Activated CD4-positive, alpha-beta T cell treated with anti-CD3 and anti-CD28 coated beads, Interleukin-2, amount 10 ng/mL, durations not matched to agents 24 days and 14 days (primary cell): ENCODE results near the gene ARL6IP5. TPM values are rescaled to one million over a fixed set of nuclear protein-coding genes. Genes with fewer than 3 reads are reported as not detected.
A peak's percentile ranks its signal among the peaks of the same experiment; 100 is the strongest.

Experiments
- DNase-seq: peaks from one replicate; pipeline ENCODE4 v3.0.0; 2022
- H3K27ac Mint-ChIP-seq: one replicate; pipeline ENCODE4 v1.8.0; 2022; ENCODE audit warnings: mild to moderate bottlenecking, mixed read lengths
- H3K27me3 Mint-ChIP-seq: one replicate; pipeline ENCODE4 v1.8.0; 2022; ENCODE audit warnings: mixed read lengths
- H3K36me3 Mint-ChIP-seq: one replicate; pipeline ENCODE4 v1.8.0; 2022; ENCODE audit warnings: low read depth, mild to moderate bottlenecking, mixed read lengths
- H3K4me1 Mint-ChIP-seq: one replicate; pipeline ENCODE4 v1.8.0; 2021; ENCODE audit warnings: mixed read lengths
- H3K4me3 Mint-ChIP-seq: one replicate; pipeline ENCODE4 v1.8.0; 2022; ENCODE audit warnings: mild to moderate bottlenecking, moderate library complexity, mixed read lengths
- H3K9me3 Mint-ChIP-seq: one replicate; pipeline ENCODE4 v1.8.0; 2021; ENCODE audit warnings: mixed read lengths
- intact Hi-C: fragments of 100-400 bp; cut with micrococcal nuclease; formaldehyde crosslinking; loops from one replicate; pipeline ENCODE4 v1.15.1; 2023
- total RNA-seq: library from RNA; stranded (reverse); gene quantifications from 2 replicates; pipeline ENCODE4 v1.2.3, GENCODE V29; 2022

ARL6IP5 gene
- total RNA-seq, 1 donor from 2014 or later, result 122 TPM

- H3K4me1 Mint-ChIP-seq, result peaks cover 6% of the 10 kb centered on the region
- no peak overlapping the region for H3K4me3 Mint-ChIP-seq
- H3K27me3 Mint-ChIP-seq, result peaks cover 2% of the 10 kb centered on the region
- intact Hi-C loops, result no loop called here
- H3K9me3 Mint-ChIP-seq, result peaks cover 4% of the 10 kb centered on the region
- no peak overlapping the region for H3K27ac Mint-ChIP-seq
- no peak for DNase-seq
- no peaks in the 10 kb centered on the region for H3K36me3 Mint-ChIP-seq
These were observed 31.0 kb downstream of the ARL6IP5 start for GRCh38 chr3:69115731-69116130.

DNA sequence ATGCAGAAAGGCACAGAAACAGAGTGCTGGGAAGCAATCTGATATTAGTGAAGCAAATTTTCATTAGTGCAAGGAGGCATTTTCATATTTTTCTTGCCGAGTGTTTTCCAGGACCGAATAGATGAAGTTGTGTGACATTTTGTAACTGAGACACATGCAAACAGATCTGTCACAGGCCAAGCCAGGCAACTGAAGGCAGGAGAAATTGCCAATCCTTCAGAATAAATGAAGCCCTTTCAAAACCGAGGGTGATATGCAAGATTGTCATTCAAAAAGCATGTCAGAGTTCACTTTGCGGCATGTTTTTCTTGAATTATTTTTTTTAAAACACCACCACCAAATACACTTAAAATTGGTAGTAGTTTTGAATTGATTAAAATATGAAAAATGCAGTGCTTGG is 31.4 kb downstream of the ARL6IP5 start:
- no peak for DNase-seq
- Mint-ChIP-seq H3K27ac (no peak overlapping the region), H3K4me3 (no peak overlapping the region), H3K27me3 (peaks cover 2% of the 10 kb centered on the region), H3K36me3 (no peaks in the 10 kb centered on the region), H3K9me3 (peaks cover 4% of the 10 kb centered on the region), H3K4me1 (peaks cover 9% of the 10 kb centered on the region)
- intact Hi-C loops, result no loop called here

DNA sequence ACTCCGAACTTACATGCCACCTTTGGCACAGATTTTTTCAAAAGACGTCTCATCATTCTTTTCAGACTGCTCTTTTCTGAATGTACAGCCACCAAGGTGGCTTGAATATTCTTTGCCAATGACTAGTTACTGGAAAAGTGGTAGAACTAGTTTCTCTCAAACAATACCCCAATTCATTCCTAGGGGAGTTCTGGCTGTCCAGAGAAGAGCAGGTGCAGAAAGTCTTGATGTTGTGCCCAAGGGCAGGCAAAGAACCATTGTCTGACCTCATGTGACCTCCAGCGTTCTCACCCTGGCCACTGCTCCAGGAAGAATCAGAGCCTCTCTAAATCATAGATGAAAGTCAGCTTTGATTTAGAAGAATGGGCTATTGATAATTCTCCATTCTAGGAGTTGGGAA is 32.2 kb downstream of the ARL6IP5 start:
- H3K27me3 Mint-ChIP-seq, result peaks cover 3% of the 10 kb centered on the region
- no peak overlapping the region for H3K27ac Mint-ChIP-seq
- peaks cover 4% of the 10 kb centered on the region for H3K9me3 Mint-ChIP-seq
- H3K4me1 Mint-ChIP-seq, result peaks cover 9% of the 10 kb centered on the region
- intact Hi-C loops, result no loop called here
- no peaks in the 10 kb centered on the region for H3K36me3 Mint-ChIP-seq
- DNase-seq, result no peak
- H3K4me3 Mint-ChIP-seq, result no peak overlapping the region

- peaks cover 8% of the 10 kb centered on the region for H3K4me1 Mint-ChIP-seq
- peaks cover 3% of the 10 kb centered on the region for H3K27me3 Mint-ChIP-seq
- no peak for DNase-seq
- H3K27ac Mint-ChIP-seq, result no peak overlapping the region
- H3K36me3 Mint-ChIP-seq, result no peaks in the 10 kb centered on the region
- intact Hi-C loops, result no loop called here
- peaks cover 2% of the 10 kb centered on the region for H3K9me3 Mint-ChIP-seq
- H3K4me3 Mint-ChIP-seq, result no peak overlapping the region
These were observed 33.8 kb downstream of the ARL6IP5 start for GRCh38 chr3:69118555-69118954.

DNA sequence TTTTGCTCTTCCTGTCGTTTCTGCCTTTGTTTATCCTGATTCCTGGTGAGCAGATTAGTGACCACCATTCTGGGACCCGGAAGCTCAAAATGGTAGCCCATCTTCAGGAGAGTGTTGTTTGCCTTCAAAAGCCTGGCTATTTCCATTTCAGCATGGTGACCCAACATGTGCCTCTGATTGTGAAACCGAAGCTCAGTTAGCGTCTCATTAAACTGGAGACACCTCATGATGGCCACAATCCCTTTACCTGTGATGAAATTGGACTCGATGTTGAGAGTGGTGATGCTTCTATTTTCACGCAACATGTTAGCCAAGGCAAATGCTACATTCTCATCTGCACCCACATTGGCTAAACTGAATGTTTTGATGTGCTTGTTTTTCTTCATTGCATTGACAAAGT is 34.4 kb downstream of the ARL6IP5 start:
- no peak for DNase-seq
- H3K9me3 Mint-ChIP-seq, result no peaks in the 10 kb centered on the region
- peaks cover 4% of the 10 kb centered on the region for H3K4me1 Mint-ChIP-seq
- H3K27ac Mint-ChIP-seq, result no peak overlapping the region
- H3K36me3 Mint-ChIP-seq, result no peaks in the 10 kb centered on the region
- intact Hi-C loops, result no loop called here
- no peak overlapping the region for H3K4me3 Mint-ChIP-seq
- H3K27me3 Mint-ChIP-seq, result peaks cover 5% of the 10 kb centered on the region

DNA sequence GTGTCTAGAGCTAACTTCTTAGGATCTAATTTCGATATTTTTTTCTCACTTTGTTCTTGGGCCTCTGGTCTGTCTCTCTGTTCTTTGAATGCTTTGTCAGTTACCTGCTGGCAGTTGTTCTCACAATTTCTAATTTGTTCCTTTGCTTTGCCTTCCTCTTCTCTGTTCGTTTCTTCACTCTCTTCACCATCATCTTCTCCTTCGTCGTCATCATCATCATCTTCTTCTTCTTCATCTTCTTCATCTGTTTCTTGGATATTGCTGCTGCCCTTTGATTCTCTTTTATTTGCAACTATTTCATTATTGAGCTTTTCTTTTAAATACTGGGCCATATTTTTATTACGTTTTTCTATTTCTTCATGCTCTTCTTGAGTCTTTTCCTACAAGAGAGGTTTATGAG is 34.9 kb downstream of the ARL6IP5 start:
- Mint-ChIP-seq H3K4me1 (peaks cover 4% of the 10 kb centered on the region), H3K36me3 (no peaks in the 10 kb centered on the region), H3K27ac (no peak overlapping the region), H3K27me3 (peaks cover 5% of the 10 kb centered on the region), H3K4me3 (no peak overlapping the region), H3K9me3 (no peaks in the 10 kb centered on the region)
- no peak for DNase-seq
- intact Hi-C loops, result loop anchor here (5.0 kb wide), 1 partner anchor 293 kb away; no protein-coding TSS in a partner anchor

DNA sequence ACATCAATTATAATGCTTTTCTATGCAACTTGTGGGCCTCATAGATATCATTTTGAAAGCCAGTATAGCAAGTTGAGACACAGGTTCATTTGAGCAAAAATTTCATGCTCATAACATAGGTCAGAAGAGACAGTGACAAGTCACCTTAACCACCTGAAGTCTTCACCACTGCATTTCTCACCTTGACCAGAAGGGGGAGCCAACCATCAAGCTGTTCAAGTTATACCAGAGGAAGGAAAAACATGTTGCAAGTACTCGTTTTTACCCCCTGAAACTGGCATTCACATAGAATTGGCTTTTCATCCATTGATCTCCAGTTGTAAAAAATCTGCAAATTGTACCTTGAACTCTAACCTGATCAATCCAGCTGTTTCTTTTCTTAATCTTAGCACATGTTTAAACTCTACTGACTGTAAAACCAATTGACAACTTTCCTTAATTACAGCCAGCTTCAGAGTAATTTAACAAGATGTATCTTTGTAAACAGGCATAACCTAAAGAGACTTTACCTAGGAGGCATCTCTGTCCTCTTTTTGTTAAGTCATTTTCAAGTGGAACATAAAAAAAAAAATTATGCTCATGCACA is 36.2 kb downstream of the ARL6IP5 start:
- intact Hi-C loops, result loop anchor here (1.0 to 5.0 kb wide), 3 partner anchors 185 to 550 kb away; no protein-coding TSS in a partner anchor
- peak; percentile 94 for DNase-seq
- Mint-ChIP-seq H3K36me3 (no peaks in the 10 kb centered on the region), H3K4me1 (peaks cover 4% of the 10 kb centered on the region), H3K9me3 (no peaks in the 10 kb centered on the region), H3K27ac (no peak overlapping the region), H3K4me3 (no peak overlapping the region), H3K27me3 (peaks cover 5% of the 10 kb centered on the region)

DNA sequence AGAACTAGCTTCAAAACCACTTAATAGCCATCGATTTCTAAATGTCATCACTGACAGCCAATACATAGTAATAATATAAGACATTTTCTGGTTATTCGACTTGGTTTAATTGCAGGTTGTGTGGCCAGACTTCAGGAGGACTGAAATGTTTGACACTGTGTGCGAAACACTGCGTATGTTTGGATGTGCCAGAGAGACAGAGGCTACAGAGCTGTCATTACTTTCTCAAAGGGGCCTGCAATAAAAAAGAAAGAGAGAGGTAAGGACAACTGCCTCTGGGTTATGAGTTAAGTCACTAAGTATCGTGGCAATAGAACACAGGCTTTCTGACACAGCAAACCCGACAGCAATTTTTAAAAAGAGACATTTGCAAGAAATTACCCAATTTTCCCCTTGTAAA is 36.8 kb downstream of the ARL6IP5 start:
- intact Hi-C loops, result loop anchor here (1.0 to 5.0 kb wide), 3 partner anchors 185 to 550 kb away; no protein-coding TSS in a partner anchor
- H3K4me3 Mint-ChIP-seq, result no peak overlapping the region
- H3K36me3 Mint-ChIP-seq, result no peaks in the 10 kb centered on the region
- H3K27ac Mint-ChIP-seq, result no peak overlapping the region
- DNase-seq, result no peak
- H3K4me1 Mint-ChIP-seq, result peaks cover 4% of the 10 kb centered on the region
- peaks cover 9% of the 10 kb centered on the region for H3K27me3 Mint-ChIP-seq
- no peaks in the 10 kb centered on the region for H3K9me3 Mint-ChIP-seq

- intact Hi-C loops, result loop anchor here (1.0 to 5.0 kb wide), 3 partner anchors 184 to 549 kb away; no protein-coding TSS in a partner anchor
- no peaks in the 10 kb centered on the region for H3K36me3 Mint-ChIP-seq
- H3K4me1 Mint-ChIP-seq, result peaks cover 4% of the 10 kb centered on the region
- H3K9me3 Mint-ChIP-seq, result no peaks in the 10 kb centered on the region
- H3K27ac Mint-ChIP-seq, result no peak overlapping the region
- H3K4me3 Mint-ChIP-seq, result no peak overlapping the region
- H3K27me3 Mint-ChIP-seq, result peaks cover 10% of the 10 kb centered on the region
- no peak for DNase-seq
These were observed 37.2 kb downstream of the ARL6IP5 start for GRCh38 chr3:69121950-69122349.

- DNase-seq, result no peak
- no peak within 1 kb of the TSS for H3K27ac Mint-ChIP-seq
- H3K4me1 Mint-ChIP-seq, result peaks cover 4% of the 10 kb centered on the region
- H3K9me3 Mint-ChIP-seq, result no peaks in the 10 kb centered on the region
- H3K36me3 Mint-ChIP-seq, result no peaks in the 10 kb centered on the region
- intact Hi-C loops, result loop anchor here (5.0 kb wide), 1 partner anchor 290 kb away; no protein-coding TSS in a partner anchor
- H3K27me3 Mint-ChIP-seq, result peaks cover 13% of the 10 kb centered on the region
- no peak within 1 kb of the TSS for H3K4me3 Mint-ChIP-seq
These were observed 37.7 kb downstream of the ARL6IP5 start, which contains the start of gene LMOD3 for GRCh38 chr3:69122403-69122802. Gene LMOD3 (minus strand): TSS chr3:69122595. CDS start chr3:69122386, 209 bp downstream.

DNA sequence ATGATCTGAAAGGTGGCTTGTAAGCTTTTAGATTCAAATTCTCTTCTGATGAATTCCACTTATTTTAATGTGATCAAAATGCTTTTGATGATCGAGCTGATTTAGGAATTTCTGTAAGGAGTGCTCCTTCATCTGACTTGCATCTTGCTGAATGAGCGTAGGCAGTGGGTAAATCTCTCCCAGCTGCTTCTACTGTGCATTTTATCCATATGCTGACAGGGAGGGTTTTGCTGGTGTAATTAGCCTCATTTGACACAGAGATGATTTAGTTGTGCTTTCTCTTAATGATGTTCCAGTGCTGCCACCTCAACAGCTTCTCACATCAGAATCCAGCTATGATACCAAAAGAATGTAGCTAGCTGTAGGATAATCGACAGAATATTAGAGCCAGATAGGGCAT is 41.5 kb downstream of the ARL6IP5 start:
- peaks cover 11% of the 10 kb centered on the region for H3K27me3 Mint-ChIP-seq
- H3K36me3 Mint-ChIP-seq, result no peaks in the 10 kb centered on the region
- H3K9me3 Mint-ChIP-seq, result no peaks in the 10 kb centered on the region
- H3K4me3 Mint-ChIP-seq, result no peak overlapping the region
- H3K4me1 Mint-ChIP-seq, result peaks cover 2% of the 10 kb centered on the region
- no peak for DNase-seq
- H3K27ac Mint-ChIP-seq, result no peak overlapping the region
- intact Hi-C loops, result no loop called here

GRCh38 chr3:69126999-69127398 is 42.3 kb downstream of the ARL6IP5 start:
- no peak for DNase-seq
- Mint-ChIP-seq H3K36me3 (no peaks in the 10 kb centered on the region), H3K9me3 (no peaks in the 10 kb centered on the region), H3K27ac (no peak overlapping the region), H3K4me3 (no peak overlapping the region), H3K4me1 (peaks cover 2% of the 10 kb centered on the region), H3K27me3 (peaks cover 11% of the 10 kb centered on the region)
- intact Hi-C loops, result no loop called here

- no peaks in the 10 kb centered on the region for H3K36me3 Mint-ChIP-seq
- no peak overlapping the region for H3K4me3 Mint-ChIP-seq
- peaks cover 11% of the 10 kb centered on the region for H3K27me3 Mint-ChIP-seq
- H3K4me1 Mint-ChIP-seq, result peaks cover 2% of the 10 kb centered on the region
- no peak overlapping the region for H3K27ac Mint-ChIP-seq
- no peak for DNase-seq
- no peaks in the 10 kb centered on the region for H3K9me3 Mint-ChIP-seq
- intact Hi-C loops, result no loop called here
These were observed 43.8 kb downstream of the ARL6IP5 start for GRCh38 chr3:69128509-69128908.

- H3K27me3 Mint-ChIP-seq, result peaks cover 9% of the 10 kb centered on the region
- H3K4me1 Mint-ChIP-seq, result peaks cover 2% of the 10 kb centered on the region
- H3K4me3 Mint-ChIP-seq, result no peak overlapping the region
- no peak overlapping the region for H3K27ac Mint-ChIP-seq
- intact Hi-C loops, result no loop called here
- H3K36me3 Mint-ChIP-seq, result no peaks in the 10 kb centered on the region
- DNase-seq, result no peak
- H3K9me3 Mint-ChIP-seq, result no peaks in the 10 kb centered on the region
These were observed 44.8 kb downstream of the ARL6IP5 start for GRCh38 chr3:69129531-69129930.

DNA sequence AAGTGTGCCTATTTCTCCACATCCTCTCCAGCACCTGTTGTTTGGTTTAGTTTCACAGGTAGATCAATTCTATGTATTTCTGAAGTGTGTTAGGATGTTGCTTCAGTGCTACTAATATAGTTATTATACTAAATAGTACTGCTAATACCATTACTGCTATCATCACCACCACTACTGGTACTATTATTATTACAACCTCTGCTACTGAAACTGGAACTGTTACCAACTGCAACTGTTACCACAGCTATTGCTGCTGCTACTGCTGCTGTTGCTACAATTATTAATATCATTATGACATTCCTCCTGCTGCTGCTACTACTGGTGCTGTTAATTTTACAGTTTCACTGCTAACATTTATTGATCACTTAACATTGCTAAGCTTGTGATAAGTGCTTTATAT is 46.0 kb downstream of the ARL6IP5 start:
- no peak for DNase-seq
- H3K27ac Mint-ChIP-seq, result no peak overlapping the region
- peaks cover 10% of the 10 kb centered on the region for H3K27me3 Mint-ChIP-seq
- H3K9me3 Mint-ChIP-seq, result no peaks in the 10 kb centered on the region
- intact Hi-C loops, result no loop called here
- no peaks in the 10 kb centered on the region for H3K36me3 Mint-ChIP-seq
- peaks cover 2% of the 10 kb centered on the region for H3K4me1 Mint-ChIP-seq
- H3K4me3 Mint-ChIP-seq, result no peak overlapping the region
